Left lung (tissue), 10 donors: Measurements from ENCODE around the gene GSC2. TPM values are rescaled to one million over a fixed set of nuclear protein-coding genes. Genes with fewer than 3 reads are reported as not detected.

Experiments
- ATAC-seq: fragments of 200-7000 bp; cut with Tn5 transposase; one replicate; pipeline ENCODE4 v1.9.1; 2020; ENCODE audit warnings: moderate library complexity
- DNase-seq, 4 donors: peaks; one replicate each; pipeline ENCODE4 v3.0.0-alpha.2; 2013 to 2020
- H3K27ac ChIP-seq, 2 donors: fragments of 200-600 bp; sonication (generic) in 1 of 2; one replicate each; pipeline versions ENCODE4 v1.5.0 to v1.8.0; 2020 to 2021
- H3K27me3 ChIP-seq, 2 donors: fragments of 200-600 bp; sonication (generic) in 1 of 2; one replicate each; pipeline versions ENCODE4 v1.5.0 to v1.8.0; 2020 to 2021
- H3K36me3 ChIP-seq, 2 donors: fragments of 200-600 bp; sonication (generic) in 1 of 2; one replicate each; pipeline versions ENCODE4 v1.5.0 to v1.8.0; 2020 to 2021
- H3K4me1 ChIP-seq, 2 donors: fragments of 200-600 bp; one replicate each; pipeline ENCODE4 v1.8.0; 2021
- H3K4me3 ChIP-seq, 2 donors: fragments of 200-600 bp; sonication (generic) in 1 of 2; one replicate each; pipeline versions ENCODE4 v1.5.0 to v1.8.0; 2020 to 2021; ENCODE audit warnings: mild to moderate bottlenecking in 1 of 2
- H3K9me3 ChIP-seq, 2 donors: fragments of 200-600 bp; sonication (generic) in 1 of 2; one replicate each; pipeline versions ENCODE4 v1.5.0 to v1.8.0; 2020 to 2021
- intact Hi-C, 2 donors: fragments of 100-400 bp; cut with DNase I; formaldehyde crosslinking; loops; one replicate each; pipeline versions ENCODE4 v1.11.2 to v1.14.2; 2022
- polyA plus RNA-seq, 6 donors: library from polyadenylated mRNA; unstranded; fragments of 120-200 nt; gene quantifications; one replicate each; pipeline ENCODE4 v1.2.1, GENCODE V29; 2013; ENCODE audit not compliant: insufficient read length in 6 of 6
- total RNA-seq, 2 donors: library from RNA; stranded (reverse); fragmentation: NEBNext Ultra II Directional; extraction: Animal tissue kit (Norgen Biotek cat#: 25700); gene quantifications; one replicate each; pipeline ENCODE4 v1.2.1, GENCODE V29; 2021
- TF ChIP-seq, protein P1 (sequence below), 2 donors: fragments of 200-600 bp; sonication (generic) in 1 of 2; IDR thresholded peaks; one replicate each; pipeline versions ENCODE4 v1.5.0 to v1.8.0; 2021; ENCODE audit warnings: antibody characterized with exemption in 2 of 2
- donor health status: DM: no; HTN: yes; CAD: no.
- donor health status: DM: no; HTN: no; CAD: no.

The GSC2 gene
- total and polyA plus RNA-seq, 8 donors: not detected

- Histone ChIP-seq H3K27ac (no peak overlapping the region), H3K9me3 (no peaks in the 10 kb centered on the region), H3K4me1 (peaks cover 6 to 33% of the 10 kb centered on the region in 2 donors), H3K36me3 (peaks cover 0 to 5% of the 10 kb centered on the region in 2 donors), H3K27me3 (no peaks in the 10 kb centered on the region), H3K4me3 (no peak overlapping the region)
- no peak for ATAC-seq
- no peak for DNase-seq
- intact Hi-C loops: no loop called here
- TF ChIP-seq, protein P1, sequence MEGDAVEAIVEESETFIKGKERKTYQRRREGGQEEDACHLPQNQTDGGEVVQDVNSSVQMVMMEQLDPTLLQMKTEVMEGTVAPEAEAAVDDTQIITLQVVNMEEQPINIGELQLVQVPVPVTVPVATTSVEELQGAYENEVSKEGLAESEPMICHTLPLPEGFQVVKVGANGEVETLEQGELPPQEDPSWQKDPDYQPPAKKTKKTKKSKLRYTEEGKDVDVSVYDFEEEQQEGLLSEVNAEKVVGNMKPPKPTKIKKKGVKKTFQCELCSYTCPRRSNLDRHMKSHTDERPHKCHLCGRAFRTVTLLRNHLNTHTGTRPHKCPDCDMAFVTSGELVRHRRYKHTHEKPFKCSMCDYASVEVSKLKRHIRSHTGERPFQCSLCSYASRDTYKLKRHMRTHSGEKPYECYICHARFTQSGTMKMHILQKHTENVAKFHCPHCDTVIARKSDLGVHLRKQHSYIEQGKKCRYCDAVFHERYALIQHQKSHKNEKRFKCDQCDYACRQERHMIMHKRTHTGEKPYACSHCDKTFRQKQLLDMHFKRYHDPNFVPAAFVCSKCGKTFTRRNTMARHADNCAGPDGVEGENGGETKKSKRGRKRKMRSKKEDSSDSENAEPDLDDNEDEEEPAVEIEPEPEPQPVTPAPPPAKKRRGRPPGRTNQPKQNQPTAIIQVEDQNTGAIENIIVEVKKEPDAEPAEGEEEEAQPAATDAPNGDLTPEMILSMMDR (IDR thresholded peaks at IDR 0.05): no peak
Observed at GRCh38 chr22:19180740-19181410, 30.8 kb upstream of the GSC2 start.

- intact Hi-C loops: no loop called here
- peaks cover 0 to 10% of the 10 kb centered on the region in 2 donors for H3K36me3 ChIP-seq
- H3K4me1 ChIP-seq: peaks cover 6 to 38% of the 10 kb centered on the region in 2 donors
- TF ChIP-seq, protein P1 (IDR thresholded peaks at IDR 0.05): no peak
- no peak for DNase-seq
- peak overlapping the region in 1 of 2 donors; percentile 81 for H3K27ac ChIP-seq
- no peaks in the 10 kb centered on the region for H3K9me3 ChIP-seq
- ATAC-seq: no peak
- H3K4me3 ChIP-seq: no peak overlapping the region
- H3K27me3 ChIP-seq: no peaks in the 10 kb centered on the region
Observed at GRCh38 chr22:19180234-19180633, 30.1 kb upstream of the GSC2 start.

DNA sequence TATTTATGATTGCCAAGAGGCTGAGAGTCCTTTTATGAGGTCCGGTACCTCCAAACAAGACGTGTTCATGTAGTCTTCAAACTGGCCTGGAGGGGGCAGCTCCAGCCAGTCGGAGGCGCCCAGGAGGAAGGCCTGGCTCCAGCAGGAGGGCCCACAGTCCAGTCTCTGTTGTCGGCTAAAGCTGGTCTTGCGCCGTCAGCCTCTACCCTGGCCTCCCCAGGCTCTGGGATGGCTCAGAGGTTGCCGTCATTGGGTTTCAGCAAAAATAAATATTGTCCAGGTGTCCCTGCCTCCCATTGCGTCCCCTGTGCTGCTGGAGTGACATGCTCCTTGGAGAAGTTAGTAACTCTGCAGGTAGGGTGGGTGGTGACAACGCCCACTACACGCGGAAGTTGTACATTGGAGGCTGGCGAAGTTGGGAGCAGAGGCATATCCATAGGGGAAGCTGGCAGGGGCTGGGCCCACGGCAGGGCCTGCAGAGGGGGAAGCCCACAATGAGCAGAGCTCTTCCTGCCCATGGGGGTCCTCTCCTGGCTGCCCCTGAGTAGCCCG is 29.5 kb upstream of the GSC2 start:
- Histone ChIP-seq H3K9me3 (no peaks in the 10 kb centered on the region), H3K36me3 (peaks cover 0 to 11% of the 10 kb centered on the region in 2 donors), H3K27me3 (no peaks in the 10 kb centered on the region), H3K4me3 (peak overlapping the region; percentile 84 to 91), H3K27ac (peak overlapping the region; percentile 59 to 81), H3K4me1 (peaks cover 6 to 45% of the 10 kb centered on the region in 2 donors)
- TF ChIP-seq, protein P1 (IDR thresholded peaks at IDR 0.05): peak; percentile 47 to 74
- intact Hi-C loops: no loop called here
- DNase-seq (peak; percentile 63 to 90 (median 83)), ATAC-seq (peak; percentile 87)

GRCh38 chr22:19178657-19179496 is 28.8 kb upstream of the GSC2 start, which contains the start of gene SLC25A1:
TSS of gene SLC25A1 (minus strand) at chr22:19178736. CDS start at chr22:19178673, 63 bp downstream.
- DNase-seq: peak; percentile 79 to 97 (median 92)
- H3K27me3 ChIP-seq: no peaks in the 10 kb centered on the region
- no peaks in the 10 kb centered on the region for H3K9me3 ChIP-seq
- peak within 1 kb of the TSS; percentile 75 to 81 for H3K27ac ChIP-seq
- TF ChIP-seq, protein P1 (IDR thresholded peaks at IDR 0.05): no peak
- peak; percentile 94 for ATAC-seq
- intact Hi-C loops: no loop called here
- H3K4me1 ChIP-seq: peaks cover 6 to 52% of the 10 kb centered on the region in 2 donors
- peak within 1 kb of the TSS; percentile 84 to 91 for H3K4me3 ChIP-seq
- H3K36me3 ChIP-seq: peaks cover 0 to 11% of the 10 kb centered on the region in 2 donors
